GM18951 (cell line): Measurements from ENCODE around the gene VPS35.

Experiments
- POLR2A ChIP-seq: IDR thresholded peaks from 4 replicates; pipeline ENCODE4 v1.6.1; 2011; ENCODE audit warnings: mild to moderate bottlenecking; ENCODE audit not compliant: insufficient read length, insufficient read depth; ENCODE audit errors: extremely low read depth
- in situ Hi-C: fragments of 300-500 bp; cut with MboI; formaldehyde crosslinking; loops from one replicate; pipeline ENCODE4 v1.12.0; 2022; ENCODE audit warnings: low sequenced_read_pairs, mixed read lengths, inconsistent platforms; ENCODE audit not compliant: unreplicated experiment

The VPS35 gene

GRCh38 chr16:46720619-46721018 is 31.6 kb upstream of the VPS35 start:
- no peak for TF ChIP-seq POLR2A
- in situ Hi-C loops = no loop called here

- in situ Hi-C loops = no loop called here
- no peak for TF ChIP-seq POLR2A
These were observed 30.6 kb upstream of the VPS35 start for GRCh38 chr16:46719528-46719927.

- no peak for TF ChIP-seq POLR2A
- in situ Hi-C loops = no loop called here
These were observed 29.2 kb upstream of the VPS35 start for GRCh38 chr16:46718214-46718613.

GRCh38 chr16:46717692-46718091 is 28.7 kb upstream of the VPS35 start:
- TF ChIP-seq POLR2A = no peak
- in situ Hi-C loops = no loop called here

GRCh38 chr16:46715769-46716305 is 26.9 kb upstream of the VPS35 start:
- in situ Hi-C loops = no loop called here
- TF ChIP-seq POLR2A = no peak

GRCh38 chr16:46714797-46715591 is 26.0 kb upstream of the VPS35 start:
- in situ Hi-C loops = no loop called here
- no peak for TF ChIP-seq POLR2A

DNA sequence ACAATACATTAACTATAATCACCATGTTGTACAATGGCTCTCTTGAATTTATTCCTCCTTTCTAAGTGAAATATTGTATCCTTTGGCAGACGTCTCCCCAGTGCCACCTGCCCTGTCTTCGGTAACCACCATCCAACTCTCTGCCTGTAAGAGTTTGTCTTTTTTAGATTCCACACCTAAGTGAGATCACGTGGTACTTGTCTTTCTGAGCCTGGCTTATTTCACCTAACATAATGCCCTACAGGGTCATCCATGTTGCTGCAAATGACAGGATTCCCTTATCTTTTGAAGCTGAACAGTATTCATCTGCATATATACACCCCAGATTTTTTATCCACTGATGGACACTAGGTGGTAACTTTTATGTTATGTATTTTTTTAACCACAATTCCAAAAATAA is 24.7 kb upstream of the VPS35 start:
- no peak for TF ChIP-seq POLR2A
- in situ Hi-C loops = no loop called here

GRCh38 chr16:46712911-46713310 is 23.9 kb upstream of the VPS35 start:
- in situ Hi-C loops = no loop called here
- TF ChIP-seq POLR2A = no peak

DNA sequence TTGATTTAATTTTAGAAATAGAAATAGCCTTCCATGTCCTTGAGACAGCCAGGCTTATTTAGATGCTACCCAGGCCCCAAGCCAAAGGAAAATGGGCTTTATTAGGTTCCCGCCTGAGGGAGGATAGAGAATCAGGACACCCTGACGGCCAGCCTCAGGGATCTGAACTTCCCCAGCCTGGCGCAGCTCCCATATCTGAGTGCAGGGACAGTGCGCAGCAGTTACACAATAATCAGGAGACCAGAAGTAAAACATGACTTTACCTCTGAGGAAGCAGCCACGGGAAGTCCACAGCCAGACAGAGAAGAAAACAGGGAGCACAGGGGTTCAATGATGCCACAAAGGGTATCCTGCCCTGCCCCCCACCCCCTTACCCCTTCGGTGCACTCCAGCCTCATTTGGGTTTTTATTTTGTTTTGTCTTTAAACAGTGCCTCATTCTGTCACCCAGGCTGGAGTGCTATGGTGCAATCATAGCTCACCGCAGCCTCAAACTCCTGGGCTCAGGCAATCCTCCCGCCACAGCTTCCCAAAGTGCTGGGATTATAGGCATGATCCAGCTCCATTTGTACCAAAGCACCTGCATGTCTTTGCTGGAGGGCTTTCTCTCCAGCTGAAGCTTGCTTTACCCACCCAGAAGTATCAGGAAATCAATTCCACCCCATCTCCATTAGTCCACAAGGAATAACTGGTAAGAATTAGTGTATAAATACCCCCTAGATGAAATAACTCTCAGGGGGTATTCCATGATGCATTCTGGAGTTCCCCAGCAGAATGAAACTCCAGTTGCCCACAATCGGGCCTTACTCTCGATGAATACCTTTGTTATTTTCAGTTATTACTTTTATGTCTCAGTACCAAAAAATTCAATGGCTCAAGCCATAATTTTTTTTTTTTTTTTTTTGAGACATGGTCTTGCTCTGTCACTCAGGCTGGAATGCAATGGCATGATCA is 22.4 kb upstream of the VPS35 start:
- TF ChIP-seq POLR2A = no peak
- in situ Hi-C loops = no loop called here

- no peak for TF ChIP-seq POLR2A
- in situ Hi-C loops = no loop called here
These were observed 20.6 kb upstream of the VPS35 start for GRCh38 chr16:46709469-46710005.

DNA sequence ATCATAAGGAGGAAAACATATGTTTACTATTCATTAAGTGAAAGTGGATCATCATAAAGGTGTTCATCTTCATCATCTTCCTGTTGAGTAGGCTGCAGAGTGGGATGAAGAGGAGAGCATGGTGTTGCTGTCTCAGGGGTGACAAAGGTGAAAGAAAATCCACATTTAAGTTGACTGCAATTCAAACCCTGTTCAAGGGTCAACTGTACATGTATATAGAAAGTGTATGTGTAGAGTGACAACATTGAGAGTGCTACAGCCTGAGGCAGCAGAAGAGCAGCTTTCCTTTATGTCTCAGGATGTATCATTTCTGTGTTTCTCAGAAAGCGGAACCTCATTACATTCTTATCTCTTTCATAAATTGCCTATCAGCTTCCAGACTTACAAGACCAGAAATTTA is 17.7 kb upstream of the VPS35 start:
- no peak for TF ChIP-seq POLR2A
- in situ Hi-C loops = no loop called here

DNA sequence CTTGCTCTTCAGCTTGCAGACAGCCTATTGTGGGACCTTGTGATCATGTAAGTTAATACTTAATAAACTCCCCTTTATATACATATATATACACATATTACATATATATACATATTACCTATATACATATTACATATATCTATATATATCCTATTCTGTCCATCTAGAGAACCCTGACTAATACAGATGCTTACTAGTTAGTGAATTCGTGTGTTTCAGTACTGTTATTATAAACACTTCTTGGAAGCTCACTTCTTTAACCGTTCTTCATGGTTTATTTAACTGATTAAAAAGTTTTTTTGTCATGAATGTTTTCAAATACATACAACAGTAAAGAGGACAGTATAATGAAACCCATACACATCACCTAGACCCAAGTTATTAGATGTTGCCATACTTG is 13.1 kb upstream of the VPS35 start:
- TF ChIP-seq POLR2A = no peak
- in situ Hi-C loops = no loop called here

- in situ Hi-C loops = no loop called here
- no peak for TF ChIP-seq POLR2A
These were observed 12.6 kb upstream of the VPS35 start for GRCh38 chr16:46701615-46702014.
